Panc1 (cell line): Measurements from ENCODE around the gene MYRFL.

Experiments
- POLR2AphosphoS5 ChIP-seq: IDR thresholded peaks from 2 replicates; pipeline ENCODE4 v1.6.1; 2012; ENCODE audit warnings: mild to moderate bottlenecking, low read depth, low read length, moderate library complexity
- TF ChIP-seq, protein P1 (sequence below): fragments of 450-650 bp; IDR thresholded peaks from 2 replicates; pipeline ENCODE4 v1.5.1; 2017; ENCODE audit warnings: mild to moderate bottlenecking
- TF ChIP-seq, protein P2 (sequence below), 2 experiments: IDR thresholded peaks; 2 replicates each; pipeline ENCODE4 v1.6.1; 2011 to 2012; ENCODE audit warnings: low read depth in 2 of 2, control low read depth in 1 of 2, low read length in 1 of 2, mild to moderate bottlenecking in 1 of 2, moderate library complexity in 1 of 2; ENCODE audit not compliant: insufficient read depth in 1 of 2

DNA sequence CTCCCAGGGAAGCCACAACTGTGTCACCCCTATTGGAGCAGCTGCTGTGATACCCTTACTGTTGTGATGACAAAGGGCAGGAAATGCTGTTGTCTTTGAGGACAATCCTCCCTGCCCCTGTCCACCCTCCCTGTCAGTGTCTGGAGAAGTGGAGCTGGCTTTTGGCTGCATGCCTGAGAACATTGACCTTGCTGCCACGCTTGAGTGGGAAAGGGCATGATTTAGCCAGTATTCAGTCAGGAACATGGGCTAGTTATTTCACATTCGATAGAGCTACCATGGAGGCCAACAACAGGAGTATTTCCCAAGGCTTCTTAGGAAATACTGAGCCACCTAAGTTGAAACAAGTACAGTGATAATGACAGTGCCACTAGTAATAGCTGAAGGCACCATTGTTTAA lies 59.4 kb downstream of the MYRFL start:
- no peak for TF ChIP-seq POLR2AphosphoS5
- TF ChIP-seq, protein P1, sequence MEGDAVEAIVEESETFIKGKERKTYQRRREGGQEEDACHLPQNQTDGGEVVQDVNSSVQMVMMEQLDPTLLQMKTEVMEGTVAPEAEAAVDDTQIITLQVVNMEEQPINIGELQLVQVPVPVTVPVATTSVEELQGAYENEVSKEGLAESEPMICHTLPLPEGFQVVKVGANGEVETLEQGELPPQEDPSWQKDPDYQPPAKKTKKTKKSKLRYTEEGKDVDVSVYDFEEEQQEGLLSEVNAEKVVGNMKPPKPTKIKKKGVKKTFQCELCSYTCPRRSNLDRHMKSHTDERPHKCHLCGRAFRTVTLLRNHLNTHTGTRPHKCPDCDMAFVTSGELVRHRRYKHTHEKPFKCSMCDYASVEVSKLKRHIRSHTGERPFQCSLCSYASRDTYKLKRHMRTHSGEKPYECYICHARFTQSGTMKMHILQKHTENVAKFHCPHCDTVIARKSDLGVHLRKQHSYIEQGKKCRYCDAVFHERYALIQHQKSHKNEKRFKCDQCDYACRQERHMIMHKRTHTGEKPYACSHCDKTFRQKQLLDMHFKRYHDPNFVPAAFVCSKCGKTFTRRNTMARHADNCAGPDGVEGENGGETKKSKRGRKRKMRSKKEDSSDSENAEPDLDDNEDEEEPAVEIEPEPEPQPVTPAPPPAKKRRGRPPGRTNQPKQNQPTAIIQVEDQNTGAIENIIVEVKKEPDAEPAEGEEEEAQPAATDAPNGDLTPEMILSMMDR: no peak
- TF ChIP-seq, protein P2, sequence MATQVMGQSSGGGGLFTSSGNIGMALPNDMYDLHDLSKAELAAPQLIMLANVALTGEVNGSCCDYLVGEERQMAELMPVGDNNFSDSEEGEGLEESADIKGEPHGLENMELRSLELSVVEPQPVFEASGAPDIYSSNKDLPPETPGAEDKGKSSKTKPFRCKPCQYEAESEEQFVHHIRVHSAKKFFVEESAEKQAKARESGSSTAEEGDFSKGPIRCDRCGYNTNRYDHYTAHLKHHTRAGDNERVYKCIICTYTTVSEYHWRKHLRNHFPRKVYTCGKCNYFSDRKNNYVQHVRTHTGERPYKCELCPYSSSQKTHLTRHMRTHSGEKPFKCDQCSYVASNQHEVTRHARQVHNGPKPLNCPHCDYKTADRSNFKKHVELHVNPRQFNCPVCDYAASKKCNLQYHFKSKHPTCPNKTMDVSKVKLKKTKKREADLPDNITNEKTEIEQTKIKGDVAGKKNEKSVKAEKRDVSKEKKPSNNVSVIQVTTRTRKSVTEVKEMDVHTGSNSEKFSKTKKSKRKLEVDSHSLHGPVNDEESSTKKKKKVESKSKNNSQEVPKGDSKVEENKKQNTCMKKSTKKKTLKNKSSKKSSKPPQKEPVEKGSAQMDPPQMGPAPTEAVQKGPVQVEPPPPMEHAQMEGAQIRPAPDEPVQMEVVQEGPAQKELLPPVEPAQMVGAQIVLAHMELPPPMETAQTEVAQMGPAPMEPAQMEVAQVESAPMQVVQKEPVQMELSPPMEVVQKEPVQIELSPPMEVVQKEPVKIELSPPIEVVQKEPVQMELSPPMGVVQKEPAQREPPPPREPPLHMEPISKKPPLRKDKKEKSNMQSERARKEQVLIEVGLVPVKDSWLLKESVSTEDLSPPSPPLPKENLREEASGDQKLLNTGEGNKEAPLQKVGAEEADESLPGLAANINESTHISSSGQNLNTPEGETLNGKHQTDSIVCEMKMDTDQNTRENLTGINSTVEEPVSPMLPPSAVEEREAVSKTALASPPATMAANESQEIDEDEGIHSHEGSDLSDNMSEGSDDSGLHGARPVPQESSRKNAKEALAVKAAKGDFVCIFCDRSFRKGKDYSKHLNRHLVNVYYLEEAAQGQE (IDR thresholded peaks at IDR 0.05; ENCODE audit: insufficient read depth in 1 of 2, low read depth in 2 of 2, low read length in 1 of 2): no peak
